Gastrocnemius medialis (tissue), 4 donors: ENCODE measurements around the gene GRIA4. TPM values are rescaled to one million over a fixed set of nuclear protein-coding genes. Genes with fewer than 3 reads are reported as not detected.

ENCODE experiments used
- ATAC-seq, 2 donors: fragments of 150-250 bp; one replicate each; pipeline ENCODE4 v1.9.1; 2016
- DNase-seq, 2 donors: peaks; one replicate each; pipeline ENCODE4 v3.0.0-alpha.2; 2019
- H3K27ac ChIP-seq, 4 donors: fragments of 200-600 bp; sonication (generic); 1 replicate in 1 of 4; 2 replicates in 3 of 4; pipeline ENCODE4 v1.5.1; 2016 to 2018; ENCODE audit warnings: mild to moderate bottlenecking in 2 of 4, moderate library complexity in 1 of 4
- H3K27me3 ChIP-seq, 3 donors: fragments of 200-600 bp; sonication (generic) in 2 of 3; 1 replicate in 1 of 3; 2 replicates in 2 of 3; pipeline versions ENCODE4 v1.5.1 to v1.6.0; 2016 to 2019; ENCODE audit warnings: mild to moderate bottlenecking in 1 of 3, moderate library complexity in 1 of 3
- H3K36me3 ChIP-seq, 2 donors: fragments of 200-600 bp; sonication (generic) in 1 of 2; one replicate each; pipeline ENCODE4 v1.5.1; 2017 to 2018
- H3K4me1 ChIP-seq, 2 donors: fragments of 200-600 bp; sonication (generic) in 1 of 2; one replicate each; pipeline ENCODE4 v1.5.1; 2016 to 2017; ENCODE audit warnings: mild to moderate bottlenecking in 2 of 2
- H3K4me3 ChIP-seq, 4 donors: fragments of 200-600 bp; sonication (generic) in 3 of 4; 1 replicate in 1 of 4; 2 replicates in 3 of 4; pipeline ENCODE4 v1.5.1; 2016 to 2019; ENCODE audit warnings: mild to moderate bottlenecking in 2 of 4
- H3K9me3 ChIP-seq, 3 donors: fragments of 200-600 bp; sonication (generic) in 2 of 3; 1 replicate in 1 of 3; 2 replicates in 2 of 3; pipeline ENCODE4 v1.5.1; 2016 to 2019
- POLR2A ChIP-seq, 2 donors: fragments of 450-650 bp; IDR thresholded peaks; one replicate each; pipeline ENCODE4 v1.6.1; 2017; ENCODE audit warnings: antibody characterized with exemption in 2 of 2, mild to moderate bottlenecking in 2 of 2, moderate library complexity in 2 of 2
- in situ Hi-C, 4 donors: fragments of 200-750 bp; cut with MboI; loops; one replicate each; pipeline versions ENCODE4 v1.15.0 to v1.8.0; 2017; ENCODE audit warnings: low sequenced_read_pairs in 4 of 4
- intact Hi-C: fragments of 100-400 bp; cut with DNase I; formaldehyde crosslinking; loops from one replicate; pipeline ENCODE4 v1.15.1; 2023; ENCODE audit warnings: low total_unique reads
- total RNA-seq, 4 donors: library from RNA; depleted of rRNA; stranded (reverse); fragments of >200 nt; gene quantifications; one replicate each; pipeline versions ENCODE4 v1.1.0 to v1.2.3, GENCODE V29; 2016
- TF ChIP-seq, protein P1 (sequence below), 5 experiments: fragments of 450-650 bp in 3 of 5; fragments of 200-600 bp in 2 of 5; sonication (generic) in 2 of 5; IDR thresholded peaks in 4 of 5; conservative IDR thresholded peaks in 1 of 5; 1 replicate in 4 of 5; 2 replicates in 1 of 5; pipeline ENCODE4 v1.5.1; 2016 to 2019; ENCODE audit warnings: antibody characterized with exemption in 5 of 5, mild to moderate bottlenecking in 3 of 5, moderate library complexity in 3 of 5

GRIA4 gene
- total RNA-seq, 4 donors from 2014 or later: not detected

- DNase-seq: no peak
- intact Hi-C loops: no loop called here
- Histone ChIP-seq H3K36me3 (no peaks in the 10 kb centered on the region), H3K4me1 (no peaks in the 10 kb centered on the region), H3K27me3 (no peaks in the 10 kb centered on the region), H3K27ac (no peak overlapping the region), H3K9me3 (no peaks in the 10 kb centered on the region), H3K4me3 (no peak overlapping the region)
- ATAC-seq: no peak
- TF ChIP-seq, protein P1, sequence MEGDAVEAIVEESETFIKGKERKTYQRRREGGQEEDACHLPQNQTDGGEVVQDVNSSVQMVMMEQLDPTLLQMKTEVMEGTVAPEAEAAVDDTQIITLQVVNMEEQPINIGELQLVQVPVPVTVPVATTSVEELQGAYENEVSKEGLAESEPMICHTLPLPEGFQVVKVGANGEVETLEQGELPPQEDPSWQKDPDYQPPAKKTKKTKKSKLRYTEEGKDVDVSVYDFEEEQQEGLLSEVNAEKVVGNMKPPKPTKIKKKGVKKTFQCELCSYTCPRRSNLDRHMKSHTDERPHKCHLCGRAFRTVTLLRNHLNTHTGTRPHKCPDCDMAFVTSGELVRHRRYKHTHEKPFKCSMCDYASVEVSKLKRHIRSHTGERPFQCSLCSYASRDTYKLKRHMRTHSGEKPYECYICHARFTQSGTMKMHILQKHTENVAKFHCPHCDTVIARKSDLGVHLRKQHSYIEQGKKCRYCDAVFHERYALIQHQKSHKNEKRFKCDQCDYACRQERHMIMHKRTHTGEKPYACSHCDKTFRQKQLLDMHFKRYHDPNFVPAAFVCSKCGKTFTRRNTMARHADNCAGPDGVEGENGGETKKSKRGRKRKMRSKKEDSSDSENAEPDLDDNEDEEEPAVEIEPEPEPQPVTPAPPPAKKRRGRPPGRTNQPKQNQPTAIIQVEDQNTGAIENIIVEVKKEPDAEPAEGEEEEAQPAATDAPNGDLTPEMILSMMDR (IDR thresholded peaks at IDR 0.05 in 4 of 5, conservative IDR thresholded peaks at IDR 0.05 in 1 of 5): no peak
- TF ChIP-seq POLR2A (IDR thresholded peaks at IDR 0.05): no peak
- in situ Hi-C loops: no loop called here
Observed at GRCh38 chr11:105821781-105822180, 211.9 kb downstream of the GRIA4 start.

DNA sequence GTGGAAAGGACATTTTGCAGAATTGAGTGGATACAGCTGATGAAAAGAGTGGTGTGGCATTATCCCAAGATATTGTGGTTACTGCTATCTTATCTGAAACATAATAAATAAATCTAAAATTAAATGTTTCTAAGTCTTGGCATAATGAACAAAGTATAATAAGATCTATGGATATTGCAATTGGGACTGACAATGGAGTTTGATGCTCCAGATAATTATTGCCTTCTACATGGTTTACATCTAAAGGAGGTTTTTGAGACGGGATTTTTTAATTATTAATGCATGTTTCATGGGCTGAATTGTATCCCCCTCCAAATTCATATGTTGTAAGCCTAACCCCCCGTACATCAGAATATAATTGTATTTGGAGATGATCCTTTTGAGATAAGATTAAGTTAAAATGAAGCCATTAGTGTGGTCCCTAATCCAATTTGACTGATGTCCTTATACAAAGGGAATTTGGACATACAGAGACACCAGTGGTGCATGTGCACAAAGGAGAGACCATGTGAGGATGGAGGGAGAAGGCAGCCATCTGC lies 213.7 kb downstream of the GRIA4 start:
- TF ChIP-seq POLR2A (IDR thresholded peaks at IDR 0.05): no peak
- TF ChIP-seq, protein P1 (IDR thresholded peaks at IDR 0.05 in 4 of 5, conservative IDR thresholded peaks at IDR 0.05 in 1 of 5): no peak
- H3K27ac ChIP-seq: no peak overlapping the region

GRCh38 chr11:105824457-105825013 lies 214.7 kb downstream of the GRIA4 start:
- no peak overlapping the region for H3K27ac ChIP-seq
- intact Hi-C loops: no loop called here
- DNase-seq (no peak), ATAC-seq (no peak)
- no peaks in the 10 kb centered on the region for H3K9me3 ChIP-seq
- in situ Hi-C loops: no loop called here
- H3K4me3 ChIP-seq: no peak overlapping the region
- TF ChIP-seq, protein P1 (IDR thresholded peaks at IDR 0.05 in 4 of 5, conservative IDR thresholded peaks at IDR 0.05 in 1 of 5): no peak
- TF ChIP-seq POLR2A (IDR thresholded peaks at IDR 0.05): no peak
- H3K4me1 ChIP-seq: no peaks in the 10 kb centered on the region
- H3K36me3 ChIP-seq: no peaks in the 10 kb centered on the region
- no peaks in the 10 kb centered on the region for H3K27me3 ChIP-seq

More for the DNA sequence above, 213.7 kb downstream of the GRIA4 start:
- H3K4me1 ChIP-seq: no peaks in the 10 kb centered on the region
- intact Hi-C loops: no loop called here
- in situ Hi-C loops: no loop called here
- no peak for ATAC-seq
- H3K9me3 ChIP-seq: no peaks in the 10 kb centered on the region
- no peaks in the 10 kb centered on the region for H3K36me3 ChIP-seq
- no peak for DNase-seq
- H3K27me3 ChIP-seq: no peaks in the 10 kb centered on the region
- H3K4me3 ChIP-seq: no peak overlapping the region

- H3K4me3 ChIP-seq: no peak overlapping the region
- H3K27me3 ChIP-seq: no peaks in the 10 kb centered on the region
- H3K4me1 ChIP-seq: no peaks in the 10 kb centered on the region
- DNase-seq (no peak), ATAC-seq (no peak)
- no peak for TF ChIP-seq POLR2A (IDR thresholded peaks at IDR 0.05)
- TF ChIP-seq, protein P1 (IDR thresholded peaks at IDR 0.05 in 4 of 5, conservative IDR thresholded peaks at IDR 0.05 in 1 of 5): no peak
- intact Hi-C loops (no loop called here), in situ Hi-C loops (no loop called here)
- H3K27ac ChIP-seq: no peak overlapping the region
- no peaks in the 10 kb centered on the region for H3K36me3 ChIP-seq
- H3K9me3 ChIP-seq: no peaks in the 10 kb centered on the region
Observed at GRCh38 chr11:105825141-105825540, 215.3 kb downstream of the GRIA4 start.

GRCh38 chr11:105827906-105828305 lies 218.0 kb downstream of the GRIA4 start:
- TF ChIP-seq, protein P1 (IDR thresholded peaks at IDR 0.05 in 4 of 5, conservative IDR thresholded peaks at IDR 0.05 in 1 of 5): no peak
- no peak for TF ChIP-seq POLR2A (IDR thresholded peaks at IDR 0.05)
- no peaks in the 10 kb centered on the region for H3K27me3 ChIP-seq
- intact Hi-C loops (no loop called here), in situ Hi-C loops (no loop called here)
- no peak for DNase-seq
- ATAC-seq: no peak
- H3K36me3 ChIP-seq: no peaks in the 10 kb centered on the region
- H3K4me1 ChIP-seq: no peaks in the 10 kb centered on the region
- no peaks in the 10 kb centered on the region for H3K9me3 ChIP-seq
- no peak overlapping the region for H3K4me3 ChIP-seq
- no peak overlapping the region for H3K27ac ChIP-seq
